Spleen (tissue), 11 donors: ENCODE data around the gene RADIL. TPM values are rescaled to one million over a fixed set of nuclear protein-coding genes. Genes with fewer than 3 reads are reported as not detected.

Source experiments
- DNase-seq: peaks from one replicate; pipeline ENCODE4 v3.0.0-alpha.2; 2020
- H3K27ac ChIP-seq, 8 donors: fragments of 200-600 bp; sonication (generic) in 7 of 8; 1 replicate in 4 of 8; 2 replicates in 4 of 8; pipeline versions ENCODE4 v1.5.0 to v1.8.0; 2016 to 2021; ENCODE audit warnings: inconsistent platforms in 4 of 8, mild to moderate bottlenecking in 4 of 8, moderate library complexity in 1 of 8
- H3K27me3 ChIP-seq, 7 donors: fragments of 200-600 bp; sonication (generic) in 6 of 7; replicated peaks in 1 of 7; 1 replicate in 4 of 7; 2 replicates in 3 of 7; pipeline versions ENCODE4 v1.5.0 to v1.8.0; 2016 to 2021; ENCODE audit warnings: inconsistent platforms in 3 of 7, mild to moderate bottlenecking in 1 of 7
- H3K36me3 ChIP-seq, 6 donors: fragments of 200-600 bp; sonication (generic) in 5 of 6; 1 replicate in 4 of 6; 2 replicates in 2 of 6; pipeline versions ENCODE4 v1.5.0 to v1.8.0; 2016 to 2021; ENCODE audit warnings: inconsistent platforms in 2 of 6
- H3K4me1 ChIP-seq, 6 donors: fragments of 200-600 bp; sonication (generic) in 5 of 6; 1 replicate in 3 of 6; 2 replicates in 3 of 6; pipeline versions ENCODE4 v1.5.0 to v1.8.0; 2016 to 2021; ENCODE audit warnings: inconsistent platforms in 3 of 6
- H3K4me3 ChIP-seq, 8 donors: fragments of 200-600 bp; sonication (generic) in 7 of 8; 1 replicate in 4 of 8; 2 replicates in 4 of 8; pipeline versions ENCODE4 v1.5.0 to v1.8.0; 2016 to 2021; ENCODE audit warnings: inconsistent platforms in 4 of 8, mild to moderate bottlenecking in 4 of 8, moderate library complexity in 2 of 8
- H3K9me3 ChIP-seq, 8 donors: fragments of 200-600 bp; sonication (generic) in 7 of 8; 1 replicate in 4 of 8; 2 replicates in 4 of 8; pipeline versions ENCODE4 v1.5.0 to v1.8.0; 2016 to 2021; ENCODE audit warnings: inconsistent platforms in 4 of 8
- POLR2A ChIP-seq, 3 donors: fragments of 450-650 bp; IDR thresholded peaks; one replicate each; pipeline ENCODE4 v1.5.1; 2017; ENCODE audit warnings: antibody characterized with exemption in 3 of 3, mild to moderate bottlenecking in 1 of 3
- POLR2AphosphoS5 ChIP-seq, 3 donors: sonication (generic); formaldehyde crosslinking; IDR thresholded peaks; one replicate each; pipeline ENCODE4 v1.5.1; 2017; ENCODE audit warnings: antibody characterized with exemption in 3 of 3
- WGBS, 5 donors: extraction: QIAGEN DNeasy Blood & Tissue Kit in 3 of 5; methylation state at CpG; one replicate each; pipeline versions ENCODE4 v1.1.5 to v1.1.7; 2013 to 2018; 5-methylcytosine and 5-hydroxymethylcytosine counted together
- intact Hi-C: fragments of 100-400 bp; cut with DNase I; formaldehyde crosslinking; loops from one replicate; pipeline ENCODE4 v1.15.0; 2023; ENCODE audit warnings: low total_unique reads
- polyA plus RNA-seq, 3 donors: library from polyadenylated mRNA; stranded (reverse); fragments of 200-250 nt; gene quantifications; one replicate each; pipeline ENCODE4 v1.2.1, GENCODE V29; 2013
- total RNA-seq, 7 donors: library from RNA; depleted of rRNA in 3 of 7; stranded (reverse); fragments of >200 nt in 3 of 7; fragmentation: NEBNext Ultra II Directional in 4 of 7; extraction: Animal tissue kit (Norgen Biotek cat#: 25700) in 4 of 7; gene quantifications; one replicate each; pipeline versions ENCODE4 v1.1.0 to v1.2.1, GENCODE V29; 2016 to 2021
- TF ChIP-seq, protein P1 (sequence below), 11 experiments: fragments of 200-600 bp in 7 of 11; fragments of 450-650 bp in 4 of 11; sonication (generic) in 4 of 11; IDR thresholded peaks in 8 of 11; conservative IDR thresholded peaks in 3 of 11; 1 replicate in 7 of 11; 2 replicates in 4 of 11; pipeline versions ENCODE4 v1.4.0 to v1.8.0; 2016 to 2021; ENCODE audit warnings: antibody characterized with exemption in 11 of 11, inconsistent platforms in 4 of 11, mild to moderate bottlenecking in 1 of 11
- donor health status: healthy with polysubstance abuse.
- donor health status: DM: no; HTN: no; CAD: no; lungs with moderate emphysema.
- donor health status: DM: no; HTN: no; CAD: no.
- donor health status: Bipolar disorder and iron deficiency.
- donor health status: healthy.
- donor health status: DM: no; HTN: no; CAD: no.
- donor health status: DM: yes; HTN: yes; CAD: no.

The RADIL gene
- total and polyA plus RNA-seq, 10 donors = 0.24 to 2.8 (median 1.5) TPM

DNA sequence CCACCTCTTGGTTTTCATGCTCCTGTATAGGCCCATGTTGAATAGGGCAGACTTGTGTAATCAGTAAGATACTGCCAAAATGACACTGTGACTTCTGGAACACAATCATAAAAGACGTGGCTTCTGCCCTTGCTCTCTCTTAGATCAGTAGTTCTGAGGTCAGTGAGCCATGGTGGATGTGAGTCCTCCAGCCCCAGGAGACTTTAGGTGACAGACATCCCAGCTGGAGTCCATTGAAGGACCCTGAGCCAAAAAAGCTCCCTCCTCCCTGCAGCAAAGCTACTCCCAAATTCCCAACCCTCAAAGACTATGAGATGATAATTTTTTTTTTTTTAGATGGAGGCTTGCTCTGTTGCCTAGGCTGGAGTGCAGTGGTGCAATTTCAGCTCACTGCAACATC lies 3.2 kb upstream of the RADIL start:
- peaks cover 0 to 76% (median 22%) of the 10 kb centered on the region in 7 donors for H3K27me3 ChIP-seq
- 59 to 86% (median 77%) methylated on average over 1 of the region's 1 CpG for WGBS, 5 donors
- H3K4me3 ChIP-seq = no peak overlapping the region
- intact Hi-C loops = no loop called here
- H3K9me3 ChIP-seq = peaks cover 0 to 4% (median 0%) of the 10 kb centered on the region in 8 donors
- no peak for TF ChIP-seq POLR2A (IDR thresholded peaks at IDR 0.05)
- no peak for TF ChIP-seq POLR2AphosphoS5 (IDR thresholded peaks at IDR 0.05)
- TF ChIP-seq, protein P1, sequence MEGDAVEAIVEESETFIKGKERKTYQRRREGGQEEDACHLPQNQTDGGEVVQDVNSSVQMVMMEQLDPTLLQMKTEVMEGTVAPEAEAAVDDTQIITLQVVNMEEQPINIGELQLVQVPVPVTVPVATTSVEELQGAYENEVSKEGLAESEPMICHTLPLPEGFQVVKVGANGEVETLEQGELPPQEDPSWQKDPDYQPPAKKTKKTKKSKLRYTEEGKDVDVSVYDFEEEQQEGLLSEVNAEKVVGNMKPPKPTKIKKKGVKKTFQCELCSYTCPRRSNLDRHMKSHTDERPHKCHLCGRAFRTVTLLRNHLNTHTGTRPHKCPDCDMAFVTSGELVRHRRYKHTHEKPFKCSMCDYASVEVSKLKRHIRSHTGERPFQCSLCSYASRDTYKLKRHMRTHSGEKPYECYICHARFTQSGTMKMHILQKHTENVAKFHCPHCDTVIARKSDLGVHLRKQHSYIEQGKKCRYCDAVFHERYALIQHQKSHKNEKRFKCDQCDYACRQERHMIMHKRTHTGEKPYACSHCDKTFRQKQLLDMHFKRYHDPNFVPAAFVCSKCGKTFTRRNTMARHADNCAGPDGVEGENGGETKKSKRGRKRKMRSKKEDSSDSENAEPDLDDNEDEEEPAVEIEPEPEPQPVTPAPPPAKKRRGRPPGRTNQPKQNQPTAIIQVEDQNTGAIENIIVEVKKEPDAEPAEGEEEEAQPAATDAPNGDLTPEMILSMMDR (IDR thresholded peaks at IDR 0.05 in 8 of 11, conservative IDR thresholded peaks at IDR 0.05 in 3 of 11) = no peak
- DNase-seq = no peak
- peaks cover 0 to 25% (median 16%) of the 10 kb centered on the region in 6 donors for H3K4me1 ChIP-seq
- H3K36me3 ChIP-seq = no peaks in the 10 kb centered on the region
- no peak overlapping the region for H3K27ac ChIP-seq

DNA sequence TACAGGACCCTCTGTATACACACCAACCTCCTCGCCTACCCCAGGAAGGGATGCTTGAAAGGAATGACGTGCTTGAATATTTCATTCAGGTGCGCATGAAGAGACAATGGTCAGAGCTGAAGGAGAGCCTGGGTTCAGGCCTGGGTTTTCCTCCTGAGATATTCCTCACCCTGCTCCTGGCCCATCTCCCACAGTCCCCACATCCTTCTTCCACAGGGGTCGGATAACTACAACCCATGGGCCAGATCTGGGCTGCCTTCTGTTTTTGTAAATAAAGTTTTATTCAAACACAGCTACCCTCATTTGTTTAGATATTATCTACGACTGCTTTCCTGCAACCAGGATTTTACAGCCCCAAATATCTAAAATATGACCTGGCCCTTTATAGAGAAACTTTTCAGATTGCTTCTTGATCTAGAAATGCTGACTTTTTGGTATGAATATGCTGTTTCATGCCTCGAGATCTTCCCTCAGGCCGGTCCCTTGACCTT lies 1.8 kb upstream of the RADIL start:
- Histone ChIP-seq H3K9me3 (peaks cover 0 to 4% (median 0%) of the 10 kb centered on the region in 8 donors), H3K27ac (no peak overlapping the region), H3K27me3 (peaks cover 0 to 89% (median 22%) of the 10 kb centered on the region in 7 donors), H3K4me3 (no peak overlapping the region), H3K36me3 (no peaks in the 10 kb centered on the region), H3K4me1 (peaks cover 0 to 26% (median 16%) of the 10 kb centered on the region in 6 donors)
- intact Hi-C loops = no loop called here
- 79 to 90% (median 89%) methylated on average over 7 of the region's 7 CpGs for WGBS, 5 donors
- TF ChIP-seq, protein P1 (IDR thresholded peaks at IDR 0.05 in 8 of 11, conservative IDR thresholded peaks at IDR 0.05 in 3 of 11) = no peak
- TF ChIP-seq POLR2AphosphoS5 (IDR thresholded peaks at IDR 0.05) (no peak), POLR2A (IDR thresholded peaks at IDR 0.05) (no peak)
- no peak for DNase-seq

DNA sequence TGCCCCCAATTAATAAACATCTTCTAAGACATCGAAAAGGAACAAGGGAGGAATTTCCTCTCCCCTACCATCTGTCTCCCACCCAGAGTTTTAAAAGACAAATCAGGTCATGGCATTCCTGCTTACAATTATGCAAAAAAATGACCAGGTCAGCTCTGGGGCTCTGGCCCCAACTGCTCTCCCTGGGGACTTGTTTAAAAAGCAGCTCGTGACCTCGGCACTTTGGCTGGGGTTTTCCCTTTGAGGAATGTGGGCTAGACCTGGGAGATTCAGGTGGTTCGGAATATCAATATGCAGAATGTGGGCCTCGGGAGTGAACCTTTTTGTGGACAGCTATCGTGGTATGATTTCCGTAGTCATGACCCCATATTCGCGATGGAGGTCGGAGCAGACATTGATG lies 648 bp upstream of the RADIL start:
- no peak for DNase-seq
- peaks cover 0 to 94% (median 22%) of the 10 kb centered on the region in 7 donors for H3K27me3 ChIP-seq
- peak overlapping the region in 1 of 8 donors; percentile 70 for H3K4me3 ChIP-seq
- intact Hi-C loops = no loop called here
- H3K36me3 ChIP-seq = no peaks in the 10 kb centered on the region
- no peak overlapping the region for H3K27ac ChIP-seq
- 81 to 83% (median 82%) methylated on average over 10 of the region's 10 CpGs for WGBS, 5 donors
- TF ChIP-seq POLR2A (IDR thresholded peaks at IDR 0.05) (no peak), POLR2AphosphoS5 (IDR thresholded peaks at IDR 0.05) (no peak)
- TF ChIP-seq, protein P1 (IDR thresholded peaks at IDR 0.05 in 8 of 11, conservative IDR thresholded peaks at IDR 0.05 in 3 of 11) = no peak
- peaks cover 0 to 26% (median 16%) of the 10 kb centered on the region in 6 donors for H3K4me1 ChIP-seq
- H3K9me3 ChIP-seq = peaks cover 0 to 4% (median 0%) of the 10 kb centered on the region in 8 donors

DNA sequence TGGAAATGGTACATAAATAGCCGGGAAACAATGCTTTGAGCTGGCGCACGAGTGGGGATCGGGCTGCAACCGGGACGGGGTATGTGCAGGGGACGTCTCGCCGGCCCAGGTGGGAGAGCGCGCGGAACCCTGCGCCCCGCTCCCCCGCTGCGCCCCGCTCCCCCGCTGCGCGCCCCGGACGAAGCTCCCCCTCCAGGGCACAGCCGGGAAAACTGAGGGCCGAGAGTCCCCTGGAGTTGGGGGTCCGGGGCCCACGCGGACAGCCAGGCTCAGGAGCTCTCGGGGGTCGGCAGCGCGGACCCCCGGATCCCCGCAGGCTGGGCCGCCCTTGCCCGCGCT lies 514 bp downstream of the RADIL start:
- Histone ChIP-seq H3K4me3 (peak overlapping the region; percentile 22 to 70 (median 44)), H3K36me3 (no peaks in the 10 kb centered on the region), H3K27ac (peak overlapping the region in 4 of 8 donors; percentile 50 to 64 (median 56)), H3K4me1 (peaks cover 0 to 26% (median 16%) of the 10 kb centered on the region in 6 donors), H3K9me3 (peaks cover 0 to 4% (median 0%) of the 10 kb centered on the region in 8 donors), H3K27me3 (peaks cover 0 to 94% (median 22%) of the 10 kb centered on the region in 7 donors)
- TF ChIP-seq POLR2AphosphoS5 (IDR thresholded peaks at IDR 0.05) = no peak
- TF ChIP-seq, protein P1 (IDR thresholded peaks at IDR 0.05 in 8 of 11, conservative IDR thresholded peaks at IDR 0.05 in 3 of 11) = no peak
- no peak for DNase-seq
- 3 to 13% (median 4%) methylated on average over 3 to 36 of the region's 36 CpGs for WGBS, 5 donors
- intact Hi-C loops = no loop called here
